NK-92 (cell line): Measurements from ENCODE around the gene MRPS5.

Experiments used
- DNase-seq: peaks from one replicate; lab custom pipeline; 2025; ENCODE audit not compliant: unreplicated experiment; lab: John Stamatoyannopoulos, UW

The MRPS5 gene

DNA sequence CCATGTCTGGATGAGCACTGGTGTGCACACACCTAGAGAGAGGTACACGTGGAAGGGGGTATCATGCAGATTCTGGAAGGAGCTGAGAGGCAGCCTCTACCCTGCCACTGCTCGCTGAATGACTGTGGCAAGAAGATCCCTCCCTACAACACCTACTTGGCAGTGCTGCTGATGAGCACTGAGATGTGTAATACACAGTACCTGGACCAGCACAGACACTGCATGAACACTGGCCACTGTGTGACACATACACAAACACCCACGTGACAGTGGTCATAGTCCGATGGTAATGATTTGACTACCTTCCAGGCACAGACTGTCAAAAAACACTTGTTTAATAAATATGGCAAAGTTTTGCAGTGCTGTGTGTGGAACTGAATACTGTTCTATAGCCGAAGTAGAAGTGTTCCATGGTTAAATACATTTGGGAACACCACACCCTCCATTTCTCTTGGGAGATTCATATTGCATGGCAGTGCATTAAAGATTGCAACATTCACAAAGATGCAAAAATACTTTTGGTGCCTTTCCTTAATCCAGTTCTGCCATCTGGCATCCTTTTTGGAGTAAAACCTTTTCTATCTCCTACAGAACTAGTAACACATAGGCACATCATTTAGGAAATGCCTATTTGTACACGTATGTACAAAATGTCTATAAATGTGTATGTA, 29.6 kb downstream of the MRPS5 start:
- no peak for DNase-seq

DNA sequence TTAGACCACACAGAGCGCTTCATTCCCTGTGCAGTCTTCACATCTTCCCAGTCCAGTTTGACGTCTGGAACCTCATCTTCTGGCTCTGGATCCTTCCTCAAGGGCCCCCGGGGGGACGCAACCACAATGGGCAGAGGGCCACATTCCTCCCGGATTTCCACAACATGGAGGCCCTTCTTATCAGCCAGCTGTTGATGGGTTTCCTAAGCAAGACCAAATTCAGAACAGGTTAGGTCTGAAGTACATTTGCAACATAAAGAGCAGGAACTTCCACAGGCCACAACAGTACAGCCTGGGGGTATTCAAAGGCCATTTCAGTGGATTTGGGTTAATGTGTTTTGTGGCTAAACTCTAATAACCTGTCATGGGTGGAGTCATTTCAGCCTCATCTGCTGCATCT, 34.2 kb downstream of the MRPS5 start:
- no peak for DNase-seq

GRCh38 chr2:95086017-95086416, 35.6 kb downstream of the MRPS5 start:
- DNase-seq: no peak

GRCh38 chr2:95082477-95082876, 39.1 kb downstream of the MRPS5 start:
- DNase-seq: no peak

DNA sequence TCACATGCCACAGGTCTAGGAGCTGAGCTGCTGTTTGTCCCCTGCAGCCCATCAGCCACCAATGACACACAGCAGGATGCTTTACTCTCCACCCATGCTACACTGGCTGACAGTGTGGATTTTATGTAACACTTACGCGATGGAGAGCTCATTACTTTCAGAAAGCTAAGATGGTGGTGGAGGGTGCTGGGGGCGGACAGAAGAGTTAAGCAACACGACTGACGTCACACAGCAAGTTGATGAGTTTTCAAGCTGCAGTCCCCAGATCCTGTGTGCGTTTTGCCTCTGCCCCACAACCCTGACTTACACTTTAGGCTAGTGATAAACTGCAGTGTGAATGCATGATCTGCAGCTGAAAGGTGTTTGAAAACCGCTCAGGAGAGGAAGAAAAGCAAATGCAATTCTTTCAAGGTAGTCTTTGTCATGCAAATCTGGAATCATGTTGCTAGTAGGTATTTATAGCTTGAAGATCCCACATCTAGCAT, 42.4 kb downstream of the MRPS5 start:
- DNase-seq: no peak

DNA sequence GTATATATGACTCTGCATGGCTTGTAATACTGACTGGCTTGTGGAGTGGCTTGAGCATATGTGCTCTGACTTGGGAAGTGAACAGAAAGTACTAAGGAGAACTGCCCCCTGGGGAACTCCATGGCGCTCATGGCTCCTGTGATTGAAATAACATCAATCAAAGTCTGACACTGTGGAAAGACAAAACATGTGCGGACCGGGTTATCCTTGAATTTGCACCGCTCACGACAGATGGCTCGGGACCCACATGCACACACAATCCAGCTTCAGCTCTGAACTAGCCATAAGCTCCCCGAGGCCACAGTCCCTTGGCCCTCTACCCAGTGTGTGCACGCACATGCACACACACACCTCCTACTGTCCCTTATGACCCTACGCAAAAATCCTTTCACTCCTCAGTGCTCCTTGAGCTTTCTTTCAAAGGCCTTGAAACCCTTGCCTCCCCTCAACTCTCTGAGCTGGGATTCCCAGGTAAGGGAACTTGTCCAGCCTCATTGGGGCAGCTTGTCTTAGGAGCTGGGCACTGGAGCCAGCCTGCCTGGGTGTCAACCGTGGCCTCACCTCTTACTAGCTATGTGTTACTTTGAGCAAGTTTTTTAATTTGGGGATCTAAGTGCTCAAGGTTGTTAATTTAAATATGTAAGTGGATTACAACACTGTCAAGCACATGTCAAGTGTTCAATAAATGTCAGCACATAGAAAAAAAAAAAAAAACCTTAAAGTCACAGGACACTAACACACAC, 43.6 kb downstream of the MRPS5 start:
- no peak for DNase-seq

- no peak for DNase-seq
Observed at GRCh38 chr2:95077530-95077825, 44.1 kb downstream of the MRPS5 start.

DNA sequence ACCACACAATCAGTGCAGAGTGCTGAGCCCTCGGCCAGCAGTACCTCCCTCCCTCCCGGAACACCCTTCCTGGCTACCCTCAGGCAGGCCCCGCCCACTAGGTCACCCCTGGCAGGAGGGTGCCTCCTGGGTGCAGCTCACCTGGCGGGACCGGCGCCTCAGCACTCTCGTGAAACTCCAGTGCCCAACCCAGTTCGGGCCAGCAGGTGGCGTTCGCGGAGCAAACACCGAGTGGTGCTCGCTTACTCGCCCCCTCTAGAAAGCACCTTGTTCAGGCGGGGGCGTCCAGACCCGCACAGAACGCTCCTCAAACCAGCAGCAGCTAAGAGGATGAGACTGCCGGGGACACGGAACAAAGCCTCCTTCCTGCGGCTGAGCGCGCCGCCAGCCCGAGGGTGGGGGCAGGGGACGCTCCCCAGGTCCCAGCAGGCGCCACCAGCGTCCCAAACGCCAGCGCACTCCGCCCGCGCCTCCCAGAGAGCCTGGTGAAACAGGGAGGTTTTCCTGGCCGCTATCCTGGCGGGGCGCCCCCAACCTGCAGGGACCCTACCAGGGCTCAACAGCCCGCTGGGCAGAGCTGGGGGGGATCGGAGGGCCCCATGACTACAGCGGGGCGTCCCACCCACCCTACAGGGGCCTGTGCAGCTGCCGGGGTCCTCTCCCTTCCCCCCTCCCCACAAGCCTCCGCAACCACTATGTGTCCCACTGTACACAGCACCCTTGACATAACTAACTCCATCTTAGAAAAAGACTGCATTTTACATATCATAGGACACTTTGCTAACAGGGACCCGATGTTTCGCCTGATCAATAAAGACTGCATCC, 44.7 kb downstream of the MRPS5 start:
- peak; percentile 13 for DNase-seq

GRCh38 chr2:95075440-95076132, 46.0 kb downstream of the MRPS5 start:
- no peak for DNase-seq

- DNase-seq: no peak
Observed at GRCh38 chr2:95074663-95075439, 46.8 kb downstream of the MRPS5 start.

DNA sequence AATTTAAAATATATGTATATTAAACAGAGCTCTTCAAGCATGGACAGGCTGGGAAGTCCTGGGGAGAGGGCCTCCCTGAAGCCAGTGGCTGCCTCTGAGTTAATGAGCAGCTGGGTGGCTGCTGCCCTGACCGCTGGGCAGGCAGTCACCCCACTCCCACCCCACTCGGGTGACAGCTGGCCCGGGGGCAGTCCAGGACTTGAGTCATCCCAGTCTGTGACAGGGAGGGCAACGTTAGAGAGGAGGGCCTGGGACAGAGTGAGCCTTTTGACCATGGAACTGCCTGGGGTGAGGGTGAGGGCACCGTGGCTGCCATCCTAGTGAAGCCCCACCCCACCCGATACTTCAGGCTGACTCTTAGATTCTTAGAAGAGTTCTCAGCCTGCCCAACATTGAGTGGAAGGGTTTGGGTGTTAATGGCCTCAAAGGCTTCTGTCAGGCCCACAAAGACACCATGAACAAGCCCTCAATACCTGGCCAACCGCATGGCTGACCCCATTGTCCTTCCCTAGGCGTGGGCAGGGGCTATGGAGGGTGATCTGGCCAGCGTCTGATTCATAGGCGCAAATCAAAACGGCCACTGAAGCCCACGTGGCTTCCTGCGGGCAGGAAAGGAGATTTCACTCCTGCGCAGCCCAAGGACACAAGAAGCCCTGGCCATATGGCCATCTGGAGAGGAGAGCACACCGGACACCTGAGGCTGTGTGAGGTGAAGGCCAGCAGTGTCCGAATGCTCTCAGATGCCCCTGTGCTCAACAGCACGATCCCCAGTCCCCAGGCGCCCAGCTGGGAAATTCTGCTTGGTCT, 47.5 kb downstream of the MRPS5 start:
- no peak for DNase-seq

DNA sequence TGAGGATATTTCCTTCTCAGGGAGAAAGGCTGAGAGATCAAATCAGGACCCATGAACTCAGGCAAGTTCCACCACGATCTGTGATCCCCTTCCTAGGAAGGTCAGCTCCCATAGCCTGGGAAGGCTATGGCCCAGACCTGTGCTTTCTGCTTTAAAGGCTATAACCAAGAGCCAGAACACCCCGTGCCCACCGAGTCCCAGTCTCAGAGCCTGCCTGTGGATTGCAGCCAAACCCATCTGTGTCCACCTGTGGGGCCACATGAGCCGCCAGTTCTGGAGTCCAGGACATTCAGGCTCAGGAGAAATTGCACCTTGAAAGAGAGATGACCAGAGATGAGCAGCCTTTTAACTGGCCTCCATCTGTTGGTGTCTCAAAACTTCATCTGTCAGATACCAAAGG, 49.2 kb downstream of the MRPS5 start:
- no peak for DNase-seq

GRCh38 chr2:95071856-95072255, 49.8 kb downstream of the MRPS5 start:
- no peak for DNase-seq

- DNase-seq: no peak
Observed at GRCh38 chr2:95069465-95069864, 52.1 kb downstream of the MRPS5 start.

- no peak for DNase-seq
Observed at GRCh38 chr2:95068256-95068655, 53.4 kb downstream of the MRPS5 start.

- no peak for DNase-seq
Observed at GRCh38 chr2:95063086-95063958, 58.3 kb downstream of the MRPS5 start.

- DNase-seq: no peak
Observed at GRCh38 chr2:95062242-95063085, 59.1 kb downstream of the MRPS5 start.
